H9 (cell line): ENCODE results near the gene ANKMY1. TPM values are rescaled to one million over a fixed set of nuclear protein-coding genes. Genes with fewer than 3 reads are reported as not detected.
A peak's percentile ranks its signal among the peaks of the same experiment; 100 is the strongest.

Experiments used
- DNase-seq: peaks from one replicate; pipeline ENCODE4 v3.0.0-alpha.2; 2017
- H2AFZ ChIP-seq: one replicate; pipeline ENCODE4 v1.6.1; 2013; ENCODE audit warnings: mild to moderate bottlenecking, low read length, control low read depth, moderate library complexity
- H2AK5ac ChIP-seq: 2 replicates; pipeline ENCODE4 v1.6.1; 2013; ENCODE audit warnings: low read length, control low read depth, mixed read lengths; ENCODE audit not compliant: insufficient read length
- H2BK120ac ChIP-seq: one replicate; pipeline ENCODE4 v1.6.1; 2013; ENCODE audit warnings: low read depth, mild to moderate bottlenecking, low read length, control low read depth, inconsistent platforms; ENCODE audit not compliant: poor library complexity, severe bottlenecking
- H2BK12ac ChIP-seq: 2 replicates; pipeline ENCODE4 v1.6.1; 2013; ENCODE audit warnings: low read length, control low read depth, mixed read lengths, low read depth; ENCODE audit not compliant: insufficient read length
- H2BK15ac ChIP-seq: 2 replicates; pipeline ENCODE4 v1.6.1; 2013; ENCODE audit warnings: low read depth, low read length, control low read depth
- H2BK20ac ChIP-seq: one replicate; pipeline ENCODE4 v1.6.1; 2013; ENCODE audit warnings: low read depth, mild to moderate bottlenecking, low read length, control low read depth, inconsistent platforms; ENCODE audit not compliant: poor library complexity, severe bottlenecking
- H2BK5ac ChIP-seq: 2 replicates; pipeline ENCODE4 v1.6.1; 2013; ENCODE audit warnings: low read length, control low read depth, mixed read lengths; ENCODE audit not compliant: insufficient read length
- H3K14ac ChIP-seq: 2 replicates; pipeline ENCODE4 v1.6.1; 2013; ENCODE audit warnings: low read length, control low read depth; ENCODE audit not compliant: insufficient read depth
- H3K18ac ChIP-seq: 2 replicates; pipeline ENCODE4 v1.6.1; 2013; ENCODE audit warnings: low read depth, mild to moderate bottlenecking, mixed read lengths, low read length, control low read depth; ENCODE audit not compliant: insufficient read length
- H3K23ac ChIP-seq: 2 replicates; pipeline ENCODE4 v1.6.1; 2013; ENCODE audit warnings: low read length, control low read depth, mixed read lengths, low read depth; ENCODE audit not compliant: insufficient read length
- H3K23me2 ChIP-seq: 2 replicates; pipeline ENCODE4 v1.6.1; 2013; ENCODE audit warnings: low read depth, mild to moderate bottlenecking, mixed read lengths, low read length, control low read depth; ENCODE audit not compliant: insufficient read length, poor library complexity, severe bottlenecking
- H3K27ac ChIP-seq: 2 replicates; pipeline ENCODE4 v1.5.1; 2013; ENCODE audit warnings: low read length, control low read depth, mixed read lengths, low read depth; ENCODE audit not compliant: insufficient read length
- H3K27me3 ChIP-seq: 2 replicates; pipeline ENCODE4 v1.6.1; 2013; ENCODE audit warnings: low read length, control low read depth, inconsistent platforms; ENCODE audit not compliant: insufficient read depth
- H3K4ac ChIP-seq: 2 replicates; pipeline ENCODE4 v1.6.1; 2013; ENCODE audit warnings: low read depth, mild to moderate bottlenecking, control low read depth, inconsistent platforms, low read length, moderate library complexity
- H3K4me1 ChIP-seq: 2 replicates; pipeline ENCODE4 v1.6.1; 2013; ENCODE audit warnings: low read length, control low read depth, inconsistent platforms; ENCODE audit not compliant: insufficient read depth
- H3K4me2 ChIP-seq: 2 replicates; pipeline ENCODE4 v1.6.1; 2013; ENCODE audit warnings: low read length, control low read depth, mixed read lengths; ENCODE audit not compliant: insufficient read length, insufficient read depth
- H3K56ac ChIP-seq: 2 replicates; pipeline ENCODE4 v1.6.1; 2013; ENCODE audit warnings: low read depth, mild to moderate bottlenecking, mixed read lengths, low read length, control low read depth; ENCODE audit not compliant: insufficient read length
- H3K79me1 ChIP-seq: 2 replicates; pipeline ENCODE4 v1.6.1; 2013; ENCODE audit warnings: low read depth, mild to moderate bottlenecking, moderate library complexity, low read length, control low read depth, inconsistent platforms; ENCODE audit not compliant: insufficient read depth, poor library complexity, severe bottlenecking
- H3K79me2 ChIP-seq: 2 replicates; pipeline ENCODE4 v1.6.1; 2013; ENCODE audit warnings: low read length, control low read depth, inconsistent platforms; ENCODE audit not compliant: insufficient read depth
- H3K9ac ChIP-seq: 2 replicates; pipeline ENCODE4 v1.6.1; 2013; ENCODE audit warnings: low read length, control low read depth, mixed read lengths; ENCODE audit not compliant: insufficient read length; ENCODE audit errors: extremely low read depth
- H3K9me3 ChIP-seq: one replicate; pipeline ENCODE4 v1.6.1; 2013; ENCODE audit warnings: low read depth, low read length, inconsistent platforms; ENCODE audit not compliant: control insufficient read depth
- H3T11ph ChIP-seq: one replicate; pipeline ENCODE4 v1.6.1; 2013; ENCODE audit warnings: mild to moderate bottlenecking, low read length, control low read depth, inconsistent platforms
- H4K20me1 ChIP-seq: one replicate; pipeline ENCODE4 v1.6.1; 2013; ENCODE audit not compliant: control insufficient read depth, insufficient read length, insufficient read depth
- H4K5ac ChIP-seq: 2 replicates; pipeline ENCODE4 v1.6.1; 2013; ENCODE audit warnings: low read depth, mild to moderate bottlenecking, mixed read lengths, low read length, control low read depth; ENCODE audit not compliant: insufficient read length
- H4K8ac ChIP-seq: replicated peaks from 2 replicates; pipeline ENCODE4 v1.6.1; 2013; ENCODE audit warnings: low read length, control low read depth, mixed read lengths, low read depth; ENCODE audit not compliant: insufficient read length
- H4K91ac ChIP-seq: 2 replicates; pipeline ENCODE4 v1.6.1; 2013; ENCODE audit warnings: low read depth, mild to moderate bottlenecking, moderate library complexity, mixed read lengths, low read length, control low read depth; ENCODE audit not compliant: insufficient read length
- H3K27ac Mint-ChIP-seq, 3 experiments: 2 replicates in 2 of 3; 3 replicates in 1 of 3; pipeline ENCODE4 v1.8.0; 2020 to 2021; ENCODE audit warnings: mixed read lengths in 3 of 3, mild to moderate bottlenecking in 1 of 3, moderate library complexity in 1 of 3
- H3K27me3 Mint-ChIP-seq: 2 replicates; pipeline ENCODE4 v1.8.0; 2021; ENCODE audit warnings: low read depth, mild to moderate bottlenecking, moderate library complexity, mixed read lengths
- H3K36me3 Mint-ChIP-seq, 3 experiments: 2 replicates in 2 of 3; 3 replicates in 1 of 3; pipeline ENCODE4 v1.8.0; 2020 to 2021; ENCODE audit warnings: low read depth in 3 of 3, mixed read lengths in 3 of 3; ENCODE audit not compliant: insufficient read depth in 1 of 3
- H3K4me1 Mint-ChIP-seq, 2 experiments: 2 replicates each; pipeline ENCODE4 v1.8.0; 2020; ENCODE audit warnings: mixed read lengths in 2 of 2
- H3K4me3 Mint-ChIP-seq, 2 experiments: 2 replicates in 1 of 2; 3 replicates in 1 of 2; pipeline ENCODE4 v1.8.0; 2020 to 2021; ENCODE audit warnings: mild to moderate bottlenecking in 2 of 2, mixed read lengths in 2 of 2, moderate library complexity in 1 of 2
- H3K9me3 Mint-ChIP-seq, 2 experiments: 2 replicates in 1 of 2; 3 replicates in 1 of 2; pipeline ENCODE4 v1.8.0; 2020; ENCODE audit warnings: mild to moderate bottlenecking in 2 of 2, mixed read lengths in 2 of 2, moderate library complexity in 1 of 2
- WGBS: extraction: QIAGEN DNeasy Blood & Tissue Kit; methylation state at CpG from one replicate; pipeline ENCODE4 v1.1.7; 2013; ENCODE audit warnings: missing lambda C conversion rate, low lambda C conversion rate, mixed read lengths; ENCODE audit not compliant: insufficient read length; ENCODE audit errors: extremely low coverage; 5-methylcytosine and 5-hydroxymethylcytosine counted together
- total RNA-seq: library from RNA; stranded (reverse); gene quantifications from 2 replicates; pipeline ENCODE4 v1.2.1, GENCODE V29; 2021
- TF ChIP-seq, protein P1 (sequence below): fragments of 200-600 bp; sonication (generic); conservative IDR thresholded peaks from 3 replicates; pipeline ENCODE4 v1.8.0; 2021; ENCODE audit warnings: antibody characterized with exemption, mild to moderate bottlenecking

The ANKMY1 gene
- total RNA-seq, 1 experiment from 2014 or later, result 13.7 TPM

DNA sequence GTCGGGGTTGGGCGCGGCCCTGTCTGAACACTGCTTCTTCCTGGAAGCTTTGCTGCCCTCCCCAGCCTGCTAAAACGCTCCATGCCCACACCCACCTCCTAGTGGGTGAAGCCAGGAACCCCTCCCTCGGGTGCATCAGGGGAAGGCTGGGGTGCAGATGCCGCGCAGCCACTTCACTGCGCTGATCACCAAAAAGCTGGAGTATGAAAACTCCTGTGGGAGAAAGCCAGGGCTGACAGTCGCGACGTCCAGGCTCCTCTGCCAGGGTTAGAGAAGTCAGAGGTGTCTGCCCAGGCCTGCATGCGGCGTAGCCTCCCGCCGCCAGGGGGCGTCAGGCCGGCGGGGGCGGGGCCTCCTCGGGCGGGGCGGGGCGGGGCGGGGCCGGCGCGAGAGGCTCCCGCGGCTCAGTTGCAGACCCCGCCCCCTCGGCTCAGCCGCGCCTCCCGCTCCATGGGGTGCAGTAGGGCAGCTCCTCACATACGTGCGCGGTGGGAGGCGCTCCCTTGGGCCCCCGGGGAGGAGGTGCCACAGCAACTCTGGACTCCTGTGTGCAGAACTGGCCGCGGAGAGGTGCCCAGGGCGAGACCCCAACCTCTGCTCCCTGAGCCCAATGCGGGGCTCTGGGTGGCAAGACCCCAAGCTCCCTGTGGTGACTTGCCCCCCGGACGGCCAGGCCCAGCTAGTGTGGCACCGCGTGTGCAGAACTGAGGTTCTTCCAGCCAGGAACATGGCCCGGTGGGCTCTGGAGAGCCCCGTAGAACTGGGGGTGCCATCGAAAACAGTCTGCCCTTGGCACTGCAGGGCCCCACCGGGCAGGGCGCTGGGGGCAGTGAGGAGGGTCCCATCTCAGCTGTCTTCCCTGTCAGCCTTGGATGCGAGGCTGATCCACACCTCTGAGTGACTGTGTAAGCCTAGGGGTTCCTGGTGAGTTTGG is 8.7 kb upstream of the ANKMY1 start:
- Histone ChIP-seq H3T11ph (no peak overlapping the region), H3K79me2 (no peaks in the 10 kb centered on the region; the same call in 1 of the 2 replicates), H3K4me1 (peaks cover 2% of the 10 kb centered on the region; the same call in 1 of the 2 replicates), H4K5ac (no peak overlapping the region), H2BK12ac (no peak overlapping the region), H2BK15ac (no peak overlapping the region), H3K27ac (no peak overlapping the region), H2BK20ac (no peak overlapping the region), H2AK5ac (no peak overlapping the region), H3K23me2 (peaks cover 11% of the 10 kb centered on the region), H3K4me2 (peak overlapping the region; percentile 13), H4K8ac (no peak overlapping the region), H4K20me1 (no peaks in the 10 kb centered on the region), H3K18ac (no peak overlapping the region), H2BK120ac (no peak overlapping the region), H2AFZ (no peak overlapping the region), H3K23ac (no peak overlapping the region), H3K4ac (no peak overlapping the region), H3K56ac (no peak overlapping the region), H3K9me3 (no peaks in the 10 kb centered on the region), H3K14ac (no peak overlapping the region), H2BK5ac (no peak overlapping the region), H3K9ac (no peak overlapping the region), H3K79me1 (no peaks in the 10 kb centered on the region), H4K91ac (no peak overlapping the region), H3K27me3 (peaks cover 20% of the 10 kb centered on the region)
- Mint-ChIP-seq H3K36me3 (peaks cover 0 to 13% (median 2%) of the 10 kb centered on the region in 3 experiments; a peak in 3 of 7 replicates), H3K27me3 (peaks cover 26% of the 10 kb centered on the region), H3K27ac (no peak overlapping the region; a peak in 1 of 7 replicates), H3K4me3 (peak overlapping the region; percentile 22 to 82; a peak in 4 of 5 replicates), H3K4me1 (peaks cover 27 to 29% of the 10 kb centered on the region in 2 experiments), H3K9me3 (no peaks in the 10 kb centered on the region)
- WGBS, result no CpG with 5 or more reads among the region's 53 CpGs
- peak; percentile 84 for DNase-seq
- TF ChIP-seq, protein P1, sequence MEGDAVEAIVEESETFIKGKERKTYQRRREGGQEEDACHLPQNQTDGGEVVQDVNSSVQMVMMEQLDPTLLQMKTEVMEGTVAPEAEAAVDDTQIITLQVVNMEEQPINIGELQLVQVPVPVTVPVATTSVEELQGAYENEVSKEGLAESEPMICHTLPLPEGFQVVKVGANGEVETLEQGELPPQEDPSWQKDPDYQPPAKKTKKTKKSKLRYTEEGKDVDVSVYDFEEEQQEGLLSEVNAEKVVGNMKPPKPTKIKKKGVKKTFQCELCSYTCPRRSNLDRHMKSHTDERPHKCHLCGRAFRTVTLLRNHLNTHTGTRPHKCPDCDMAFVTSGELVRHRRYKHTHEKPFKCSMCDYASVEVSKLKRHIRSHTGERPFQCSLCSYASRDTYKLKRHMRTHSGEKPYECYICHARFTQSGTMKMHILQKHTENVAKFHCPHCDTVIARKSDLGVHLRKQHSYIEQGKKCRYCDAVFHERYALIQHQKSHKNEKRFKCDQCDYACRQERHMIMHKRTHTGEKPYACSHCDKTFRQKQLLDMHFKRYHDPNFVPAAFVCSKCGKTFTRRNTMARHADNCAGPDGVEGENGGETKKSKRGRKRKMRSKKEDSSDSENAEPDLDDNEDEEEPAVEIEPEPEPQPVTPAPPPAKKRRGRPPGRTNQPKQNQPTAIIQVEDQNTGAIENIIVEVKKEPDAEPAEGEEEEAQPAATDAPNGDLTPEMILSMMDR, result peak; percentile 95
